HG03135 (cell line): Measurements from ENCODE around the gene STK39.
"Not testable (repeated sequence)": the region's sequence is repeated elsewhere in the genome, so short reads cannot be mapped to it uniquely, and the experiment has no call there.

Experiments
- ATAC-seq: cut with Tn5 transposase; IDR thresholded peaks from one replicate; pipeline ENCODE4 v1.9.1; 2021; ENCODE audit warnings: mild to moderate bottlenecking, moderate library complexity; ENCODE audit not compliant: unreplicated experiment

The STK39 gene

GRCh38 chr2:168105127-168105683 lies 142.2 kb downstream of the STK39 start:
- ATAC-seq: no peak

GRCh38 chr2:168097431-168097830 lies 150.0 kb downstream of the STK39 start:
- ATAC-seq: no peak

GRCh38 chr2:168096158-168096557 lies 151.2 kb downstream of the STK39 start:
- ATAC-seq: no peak

GRCh38 chr2:168091986-168092385 lies 155.4 kb downstream of the STK39 start:
- no peak for ATAC-seq

- peak; percentile 90 for ATAC-seq
These were observed 156.8 kb downstream of the STK39 start for GRCh38 chr2:168090366-168091135.

GRCh38 chr2:168089200-168089599 lies 158.2 kb downstream of the STK39 start:
- no peak for ATAC-seq

- ATAC-seq: no peak
These were observed 160.0 kb downstream of the STK39 start for GRCh38 chr2:168087401-168087800.

GRCh38 chr2:168086851-168087250 lies 160.5 kb downstream of the STK39 start:
- no peak for ATAC-seq

GRCh38 chr2:168085801-168086361 lies 161.5 kb downstream of the STK39 start:
- no peak for ATAC-seq

GRCh38 chr2:168084288-168084687 lies 163.1 kb downstream of the STK39 start:
- no peak for ATAC-seq

GRCh38 chr2:168081452-168081851 lies 165.9 kb downstream of the STK39 start:
- not testable (repeated sequence) for ATAC-seq

- ATAC-seq: no peak
These were observed 168.2 kb downstream of the STK39 start for GRCh38 chr2:168079236-168079635.

GRCh38 chr2:168076731-168077130 lies 170.7 kb downstream of the STK39 start:
- no peak for ATAC-seq

GRCh38 chr2:168075446-168075845 lies 171.9 kb downstream of the STK39 start:
- no peak for ATAC-seq

GRCh38 chr2:168072626-168073303 lies 174.6 kb downstream of the STK39 start:
- no peak for ATAC-seq

- ATAC-seq: no peak
These were observed 183.1 kb downstream of the STK39 start for GRCh38 chr2:168064011-168064998.

GRCh38 chr2:168062936-168063335 lies 184.5 kb downstream of the STK39 start:
- ATAC-seq: no peak

- no peak for ATAC-seq
These were observed 185.3 kb downstream of the STK39 start for GRCh38 chr2:168062054-168062453.

GRCh38 chr2:168060986-168061750 lies 186.2 kb downstream of the STK39 start:
- no peak for ATAC-seq

GRCh38 chr2:168059758-168060157 lies 187.6 kb downstream of the STK39 start:
- ATAC-seq: no peak
